Breast epithelium (tissue), 3 donors: ENCODE data around the gene EIF5.

Experiments used
- POLR2A ChIP-seq: fragments of 450-650 bp; IDR thresholded peaks from one replicate; pipeline ENCODE4 v1.6.1; 2016; ENCODE audit warnings: antibody characterized with exemption, mild to moderate bottlenecking, moderate library complexity
- TF ChIP-seq, protein P1 (sequence below), 3 donors: fragments of 450-650 bp; IDR thresholded peaks; one replicate each; pipeline ENCODE4 v1.5.1; 2016 to 2017; ENCODE audit warnings: antibody characterized with exemption in 3 of 3, mild to moderate bottlenecking in 3 of 3, moderate library complexity in 3 of 3

DNA sequence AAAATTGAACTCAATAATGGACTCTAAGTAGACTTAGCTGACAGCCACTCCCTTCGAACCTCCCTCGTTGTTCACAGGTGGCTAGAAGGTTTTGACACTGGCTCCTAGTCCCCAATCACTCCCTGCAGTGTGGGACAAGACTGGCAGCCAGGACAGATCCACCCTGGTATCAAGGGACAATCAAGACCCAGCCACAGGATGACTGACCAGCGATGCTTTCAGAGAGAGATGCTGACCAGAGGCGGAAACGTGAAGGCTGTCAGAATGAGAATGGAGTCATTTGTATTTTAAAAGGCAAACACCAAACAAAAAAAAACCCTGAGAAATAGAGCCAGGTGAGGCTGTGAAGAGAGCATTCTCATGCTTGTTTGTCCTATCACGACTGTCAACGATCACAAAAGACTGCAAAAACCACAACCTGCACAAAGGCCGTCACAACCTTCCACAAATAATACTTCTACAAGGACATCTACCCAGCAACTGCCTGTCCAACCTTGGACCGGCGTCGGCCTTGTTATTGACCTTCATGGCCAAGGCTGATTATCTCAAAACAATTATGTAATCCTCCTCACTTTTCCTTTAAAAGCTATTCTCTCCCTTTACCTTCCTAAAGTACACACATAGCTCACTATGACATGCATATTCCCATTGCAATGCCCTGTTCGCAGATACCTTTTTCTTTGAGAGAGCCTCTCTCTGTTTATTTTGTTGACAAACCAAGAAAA, 13.2 kb downstream of the EIF5 start:
- TF ChIP-seq, protein P1, sequence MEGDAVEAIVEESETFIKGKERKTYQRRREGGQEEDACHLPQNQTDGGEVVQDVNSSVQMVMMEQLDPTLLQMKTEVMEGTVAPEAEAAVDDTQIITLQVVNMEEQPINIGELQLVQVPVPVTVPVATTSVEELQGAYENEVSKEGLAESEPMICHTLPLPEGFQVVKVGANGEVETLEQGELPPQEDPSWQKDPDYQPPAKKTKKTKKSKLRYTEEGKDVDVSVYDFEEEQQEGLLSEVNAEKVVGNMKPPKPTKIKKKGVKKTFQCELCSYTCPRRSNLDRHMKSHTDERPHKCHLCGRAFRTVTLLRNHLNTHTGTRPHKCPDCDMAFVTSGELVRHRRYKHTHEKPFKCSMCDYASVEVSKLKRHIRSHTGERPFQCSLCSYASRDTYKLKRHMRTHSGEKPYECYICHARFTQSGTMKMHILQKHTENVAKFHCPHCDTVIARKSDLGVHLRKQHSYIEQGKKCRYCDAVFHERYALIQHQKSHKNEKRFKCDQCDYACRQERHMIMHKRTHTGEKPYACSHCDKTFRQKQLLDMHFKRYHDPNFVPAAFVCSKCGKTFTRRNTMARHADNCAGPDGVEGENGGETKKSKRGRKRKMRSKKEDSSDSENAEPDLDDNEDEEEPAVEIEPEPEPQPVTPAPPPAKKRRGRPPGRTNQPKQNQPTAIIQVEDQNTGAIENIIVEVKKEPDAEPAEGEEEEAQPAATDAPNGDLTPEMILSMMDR (IDR thresholded peaks at IDR 0.05): no peak
- TF ChIP-seq POLR2A: no peak
